Neural cell (in vitro differentiated cells): ENCODE data around the gene ACAD11. TPM values are rescaled to one million over a fixed set of nuclear protein-coding genes. Genes with fewer than 3 reads are reported as not detected.

Experiments used
- H2AFZ ChIP-seq: fragments of 200-600, 300-800 bp; sonication (generic), shearing (Covaris generic); 2 replicates; pipeline ENCODE4 v1.6.0; 2014; ENCODE audit warnings: low read depth, mild to moderate bottlenecking, antibody characterized with exemption, low read length, moderate library complexity
- H3F3A ChIP-seq: fragments of 200-600 bp; shearing (Covaris generic); 2 replicates; pipeline ENCODE4 v1.6.1; 2016; ENCODE audit warnings: mild to moderate bottlenecking, moderate library complexity, mixed read lengths, antibody characterized with exemption, low read length; ENCODE audit not compliant: insufficient read depth, poor library complexity, severe bottlenecking
- H3K27ac ChIP-seq: fragments of 200-600, 300-800 bp; sonication (generic), shearing (Covaris generic); 2 replicates; pipeline ENCODE4 v1.5.1; 2014; ENCODE audit warnings: mild to moderate bottlenecking, low read length, moderate library complexity
- H3K27me3 ChIP-seq: fragments of 300-800, 200-600 bp; sonication (generic), shearing (Covaris generic); 2 replicates; pipeline ENCODE4 v1.6.0; 2014; ENCODE audit warnings: mild to moderate bottlenecking, low read depth, low read length, moderate library complexity; ENCODE audit not compliant: insufficient read depth
- H3K36me3 ChIP-seq: fragments of 300-800, 200-600 bp; sonication (generic), shearing (Covaris generic); 2 replicates; pipeline ENCODE4 v1.5.1; 2014; ENCODE audit warnings: mild to moderate bottlenecking, antibody characterized with exemption, low read length, moderate library complexity; ENCODE audit not compliant: insufficient read depth
- H3K4me2 ChIP-seq: fragments of 300-800, 200-600 bp; sonication (generic), shearing (Covaris generic); 2 replicates; pipeline ENCODE4 v1.6.0; 2014; ENCODE audit warnings: mild to moderate bottlenecking, low read length
- H3K4me3 ChIP-seq: fragments of 300-800, 200-600 bp; sonication (generic), shearing (Covaris generic); 2 replicates; pipeline ENCODE4 v1.5.1; 2014; ENCODE audit warnings: mild to moderate bottlenecking, low read length, moderate library complexity
- H3K79me2 ChIP-seq: fragments of 200-600 bp; shearing (Covaris generic); replicated peaks from 2 replicates; pipeline ENCODE4 v1.6.0; 2014; ENCODE audit warnings: mild to moderate bottlenecking, low read length, moderate library complexity; ENCODE audit not compliant: insufficient read depth
- H3K9ac ChIP-seq: fragments of 300-800, 200-600 bp; sonication (generic), shearing (Covaris generic); 2 replicates; pipeline ENCODE4 v1.6.1; 2016; ENCODE audit warnings: mild to moderate bottlenecking, low read length, mixed read lengths
- H3K9me2 ChIP-seq: fragments of 200-600 bp; shearing (Covaris generic); 2 replicates; pipeline ENCODE4 v1.6.1; 2016; ENCODE audit warnings: mild to moderate bottlenecking, low read length, mixed read lengths; ENCODE audit not compliant: insufficient read depth
- H3K9me3 ChIP-seq: fragments of 200-600, 300-800 bp; sonication (generic), shearing (Covaris generic); 2 replicates; pipeline ENCODE4 v1.6.1; 2016; ENCODE audit warnings: mild to moderate bottlenecking, mixed run types, low read length, moderate library complexity, mixed read lengths
- H4K20me1 ChIP-seq: fragments of 200-600 bp; shearing (Covaris generic); 2 replicates; pipeline ENCODE4 v1.6.1; 2016; ENCODE audit warnings: mild to moderate bottlenecking, mixed run types; ENCODE audit not compliant: insufficient read depth
- EP300 ChIP-seq: fragments of 450-650 bp; conservative IDR thresholded peaks from 2 replicates; pipeline ENCODE4 v1.6.1; 2014; ENCODE audit warnings: antibody characterized with exemption, mild to moderate bottlenecking, moderate library complexity; ENCODE audit not compliant: poor library complexity, severe bottlenecking
- EZH2 ChIP-seq: fragments of 200-600, 300-800 bp; shearing (Covaris generic), sonication (generic); IDR thresholded peaks from 2 replicates; pipeline ENCODE4 v1.6.1; 2014; ENCODE audit warnings: antibody characterized with exemption, low read length, borderline replicate concordance, mild to moderate bottlenecking; ENCODE audit not compliant: insufficient read depth, poor library complexity, severe bottlenecking
- MXI1 ChIP-seq: fragments of 450-650 bp; conservative IDR thresholded peaks from 2 replicates; pipeline ENCODE4 v1.6.1; 2014; ENCODE audit warnings: antibody characterized with exemption, mild to moderate bottlenecking; ENCODE audit not compliant: poor library complexity, severe bottlenecking
- POLR2AphosphoS5 ChIP-seq: IDR thresholded peaks from 2 replicates; pipeline ENCODE4 v1.6.1; 2012
- RAD21 ChIP-seq: fragments of 450-650 bp; conservative IDR thresholded peaks from 2 replicates; pipeline ENCODE4 v1.6.1; 2014; ENCODE audit warnings: antibody characterized with exemption, mild to moderate bottlenecking, moderate library complexity
- REST ChIP-seq: IDR thresholded peaks from 2 replicates; pipeline ENCODE4 v1.6.1; 2012; ENCODE audit warnings: borderline replicate concordance
- SMC3 ChIP-seq: fragments of 450-650 bp; conservative IDR thresholded peaks from 2 replicates; pipeline ENCODE4 v1.6.1; 2014; ENCODE audit warnings: antibody characterized with exemption, mild to moderate bottlenecking, moderate library complexity; ENCODE audit not compliant: poor library complexity
- TAF1 ChIP-seq: IDR thresholded peaks from 2 replicates; pipeline ENCODE4 v1.6.1; 2012; ENCODE audit warnings: low read depth
- polyA plus RNA-seq: library from polyadenylated mRNA; depleted of rRNA; stranded (reverse); fragments of >200 nt; gene quantifications from 2 replicates; pipeline ENCODE4 v1.2.3, GENCODE V29; 2014
- TF ChIP-seq, protein P1 (sequence below): fragments of 450-650 bp; IDR thresholded peaks from 2 replicates; pipeline ENCODE4 v1.5.1; 2014; ENCODE audit warnings: antibody characterized with exemption, mild to moderate bottlenecking, moderate library complexity; ENCODE audit not compliant: poor library complexity, severe bottlenecking

The ACAD11 gene
- polyA plus RNA-seq, 1 donor from 2014 or later, result 19.2 TPM

GRCh38 chr3:132695422-132695821 lies 35.8 kb upstream of the ACAD11 start:
- no peaks in the 10 kb centered on the region for H3K9me3 ChIP-seq
- H3K9me2 ChIP-seq, result no peaks in the 10 kb centered on the region
- H3K4me2 ChIP-seq, result no peak overlapping the region
- no peaks in the 10 kb centered on the region for H3K36me3 ChIP-seq
- H3K4me3 ChIP-seq, result no peak overlapping the region
- no peak overlapping the region for H3K9ac ChIP-seq
- TF ChIP-seq MXI1, result no peak
- TF ChIP-seq, protein P1, sequence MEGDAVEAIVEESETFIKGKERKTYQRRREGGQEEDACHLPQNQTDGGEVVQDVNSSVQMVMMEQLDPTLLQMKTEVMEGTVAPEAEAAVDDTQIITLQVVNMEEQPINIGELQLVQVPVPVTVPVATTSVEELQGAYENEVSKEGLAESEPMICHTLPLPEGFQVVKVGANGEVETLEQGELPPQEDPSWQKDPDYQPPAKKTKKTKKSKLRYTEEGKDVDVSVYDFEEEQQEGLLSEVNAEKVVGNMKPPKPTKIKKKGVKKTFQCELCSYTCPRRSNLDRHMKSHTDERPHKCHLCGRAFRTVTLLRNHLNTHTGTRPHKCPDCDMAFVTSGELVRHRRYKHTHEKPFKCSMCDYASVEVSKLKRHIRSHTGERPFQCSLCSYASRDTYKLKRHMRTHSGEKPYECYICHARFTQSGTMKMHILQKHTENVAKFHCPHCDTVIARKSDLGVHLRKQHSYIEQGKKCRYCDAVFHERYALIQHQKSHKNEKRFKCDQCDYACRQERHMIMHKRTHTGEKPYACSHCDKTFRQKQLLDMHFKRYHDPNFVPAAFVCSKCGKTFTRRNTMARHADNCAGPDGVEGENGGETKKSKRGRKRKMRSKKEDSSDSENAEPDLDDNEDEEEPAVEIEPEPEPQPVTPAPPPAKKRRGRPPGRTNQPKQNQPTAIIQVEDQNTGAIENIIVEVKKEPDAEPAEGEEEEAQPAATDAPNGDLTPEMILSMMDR, result no peak
- TF ChIP-seq EZH2, result no peak
- no peak for TF ChIP-seq REST
- TF ChIP-seq POLR2AphosphoS5, result no peak
- no peak for TF ChIP-seq SMC3
- no peak for TF ChIP-seq RAD21
- no peak for TF ChIP-seq TAF1
- no peak for TF ChIP-seq EP300
- H3K79me2 ChIP-seq, result no peaks in the 10 kb centered on the region
- H4K20me1 ChIP-seq, result no peaks in the 10 kb centered on the region
- H3K27me3 ChIP-seq, result no peaks in the 10 kb centered on the region
- no peaks in the 10 kb centered on the region for H3F3A ChIP-seq
- no peak overlapping the region for H2AFZ ChIP-seq
- H3K27ac ChIP-seq, result no peak overlapping the region

DNA sequence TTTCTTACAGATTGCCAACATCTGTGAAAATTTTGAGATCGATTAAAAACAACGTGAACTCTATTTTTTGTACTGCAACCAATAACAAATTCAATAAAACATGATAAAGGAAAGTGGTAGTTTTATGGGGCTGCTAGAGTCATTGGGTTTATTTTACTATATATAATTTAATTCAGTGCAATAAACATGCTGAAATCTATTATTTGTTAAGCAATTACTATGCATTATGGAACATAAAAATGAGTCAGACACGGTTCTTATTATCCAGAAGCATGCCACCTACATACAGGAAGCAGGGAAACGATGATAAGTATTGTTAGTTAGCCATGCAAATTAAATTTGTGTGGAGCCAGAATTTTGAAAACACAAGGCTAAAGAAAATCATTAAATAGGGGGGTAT lies 35.4 kb upstream of the ACAD11 start:
- no peaks in the 10 kb centered on the region for H3K9me3 ChIP-seq
- H3K36me3 ChIP-seq, result no peaks in the 10 kb centered on the region
- no peaks in the 10 kb centered on the region for H3F3A ChIP-seq
- H2AFZ ChIP-seq, result no peak overlapping the region
- no peak overlapping the region for H3K27ac ChIP-seq
- no peak overlapping the region for H3K9ac ChIP-seq
- TF ChIP-seq RAD21, result no peak
- no peak for TF ChIP-seq MXI1
- TF ChIP-seq TAF1, result no peak
- TF ChIP-seq REST, result no peak
- TF ChIP-seq, protein P1, result no peak
- H3K9me2 ChIP-seq, result no peaks in the 10 kb centered on the region
- no peaks in the 10 kb centered on the region for H3K79me2 ChIP-seq
- no peak overlapping the region for H3K4me3 ChIP-seq
- no peak overlapping the region for H3K4me2 ChIP-seq
- H3K27me3 ChIP-seq, result no peaks in the 10 kb centered on the region
- H4K20me1 ChIP-seq, result no peaks in the 10 kb centered on the region
